Thoracic aorta (tissue), 2 donors: Measurements from ENCODE around the gene SLC29A2. TPM values are rescaled to one million over a fixed set of nuclear protein-coding genes. Genes with fewer than 3 reads are reported as not detected.

Experiments used
- ATAC-seq: fragments of 150-250 bp; one replicate; pipeline ENCODE4 v1.8.0; 2017; ENCODE audit warnings: low read depth; ENCODE audit not compliant: insufficient number of reproducible peaks, low FRiP score
- DNase-seq: peaks from one replicate; pipeline ENCODE4 v3.0.0-alpha.2; 2020; ENCODE audit warnings: low spot score
- H3K27ac ChIP-seq, 2 donors: fragments of 200-600 bp; sonication (generic); 1 replicate in 1 of 2; 2 replicates in 1 of 2; pipeline ENCODE4 v1.5.1; 2016; ENCODE audit warnings: mild to moderate bottlenecking in 2 of 2, moderate library complexity in 2 of 2
- H3K27me3 ChIP-seq: fragments of 200-600 bp; sonication (generic); replicated peaks from 2 replicates; pipeline ENCODE4 v1.6.0; 2016; ENCODE audit warnings: mild to moderate bottlenecking; ENCODE audit not compliant: insufficient read depth
- H3K36me3 ChIP-seq: fragments of 200-600 bp; sonication (generic); one replicate; pipeline ENCODE4 v1.5.1; 2016
- H3K4me1 ChIP-seq, 2 donors: fragments of 200-600 bp; sonication (generic); 1 replicate in 1 of 2; 2 replicates in 1 of 2; pipeline versions ENCODE4 v1.5.1 to v1.6.0; 2016; ENCODE audit warnings: low read depth in 2 of 2, mild to moderate bottlenecking in 1 of 2; ENCODE audit not compliant: control insufficient read depth in 1 of 2
- H3K4me3 ChIP-seq: fragments of 200-600 bp; sonication (generic); 2 replicates; pipeline ENCODE4 v1.5.1; 2016; ENCODE audit warnings: mild to moderate bottlenecking
- H3K9me3 ChIP-seq: fragments of 200-600 bp; sonication (generic); 2 replicates; pipeline ENCODE4 v1.5.1; 2016
- CTCF ChIP-seq: fragments of 200-600 bp; sonication (generic); IDR thresholded peaks from one replicate; pipeline ENCODE4 v1.5.1; 2019; ENCODE audit warnings: antibody characterized with exemption
- total RNA-seq, 2 donors: library from RNA; depleted of rRNA; stranded (reverse); fragments of >200 nt; gene quantifications; one replicate each; pipeline versions ENCODE4 v1.1.0 to v1.2.3, GENCODE V29; 2016

The SLC29A2 gene
- total RNA-seq, 2 donors from 2014 or later, result 2.5 to 3.0 TPM

- Histone ChIP-seq H3K4me3 (no peak overlapping the region), H3K4me1 (peaks cover 0 to 13% of the 10 kb centered on the region in 2 donors), H3K27ac (no peak overlapping the region), H3K27me3 (no peaks in the 10 kb centered on the region), H3K36me3 (no peaks in the 10 kb centered on the region), H3K9me3 (no peaks in the 10 kb centered on the region)
- DNase-seq (no peak), ATAC-seq (no peak)
- TF ChIP-seq CTCF, result no peak
Observed at GRCh38 chr11:66366844-66367477, 4.6 kb downstream of the SLC29A2 start.

DNA sequence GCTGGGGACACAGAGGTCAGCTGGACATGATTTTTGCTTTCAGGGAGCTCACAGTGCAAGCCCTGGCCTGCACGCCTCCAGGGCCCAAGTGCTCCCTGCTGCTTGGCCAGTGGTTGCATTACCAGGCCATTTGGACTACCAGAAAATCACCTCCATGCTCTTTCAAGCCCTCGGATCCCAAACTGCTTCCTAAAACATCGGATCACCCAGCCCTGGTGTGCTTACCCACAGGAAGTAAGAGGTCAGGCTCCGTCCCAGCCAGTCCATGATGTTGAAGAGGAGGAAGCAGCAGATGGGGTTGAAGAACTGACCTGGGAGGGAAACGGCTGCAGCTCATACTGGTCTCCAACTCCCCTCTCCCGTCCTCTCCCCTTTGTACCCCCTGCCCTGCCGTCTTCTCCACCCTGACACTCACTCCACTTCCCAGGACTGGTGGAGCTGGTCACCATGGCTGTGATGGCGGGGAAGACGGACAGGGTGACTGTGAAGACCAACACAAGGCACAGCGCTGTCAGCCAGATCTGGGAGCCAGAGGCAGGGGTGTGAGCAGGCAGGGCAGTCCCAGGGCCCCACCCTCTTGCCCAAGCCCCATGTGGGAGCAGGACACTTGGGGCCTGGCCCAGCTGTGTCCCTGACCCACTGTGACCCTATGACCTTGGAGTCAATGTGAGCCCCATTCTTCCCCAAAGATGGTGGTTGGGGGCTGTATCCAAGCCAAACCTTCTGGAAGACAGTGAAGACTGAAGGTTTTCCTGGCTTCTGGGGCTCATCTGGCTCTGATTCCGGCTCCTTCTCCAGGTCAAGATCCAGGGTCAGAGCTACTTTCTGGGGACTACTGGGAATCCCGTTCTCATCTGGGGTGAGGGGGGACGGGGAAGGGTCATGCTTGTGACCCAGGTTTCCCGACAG lies 5.6 kb downstream of the SLC29A2 start:
- TF ChIP-seq CTCF, result no peak
- H3K36me3 ChIP-seq, result no peaks in the 10 kb centered on the region
- ATAC-seq, result no peak
- H3K27ac ChIP-seq, result no peak overlapping the region
- H3K9me3 ChIP-seq, result no peaks in the 10 kb centered on the region
- no peak overlapping the region for H3K4me3 ChIP-seq
- peaks cover 0 to 3% of the 10 kb centered on the region in 2 donors for H3K4me1 ChIP-seq
- no peaks in the 10 kb centered on the region for H3K27me3 ChIP-seq
- DNase-seq, result no peak

DNA sequence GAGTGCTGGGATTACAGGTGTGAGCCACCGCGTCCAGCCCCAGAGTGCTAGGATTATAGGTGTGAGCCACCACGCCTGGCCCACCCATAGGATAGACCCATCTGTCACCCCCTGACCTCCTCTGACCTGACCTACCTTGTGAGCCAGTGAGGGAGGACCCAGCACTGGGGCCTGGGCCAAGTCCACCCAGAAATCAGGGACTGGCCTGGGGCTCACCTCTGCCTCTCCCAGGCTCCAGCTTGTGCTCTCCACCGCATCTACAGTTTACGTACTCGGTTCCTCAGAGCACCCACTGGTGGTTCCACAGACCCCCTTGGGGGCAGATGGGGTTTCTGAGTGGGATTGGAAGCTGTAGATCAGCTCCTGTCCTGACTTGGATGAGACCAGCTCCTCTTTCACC lies 6.4 kb downstream of the SLC29A2 start:
- H3K27ac ChIP-seq, result no peak overlapping the region
- no peak for ATAC-seq
- H3K4me1 ChIP-seq, result no peaks in the 10 kb centered on the region
- TF ChIP-seq CTCF, result no peak
- no peak for DNase-seq
- no peaks in the 10 kb centered on the region for H3K27me3 ChIP-seq
- no peaks in the 10 kb centered on the region for H3K9me3 ChIP-seq
- no peak overlapping the region for H3K4me3 ChIP-seq
- no peaks in the 10 kb centered on the region for H3K36me3 ChIP-seq

DNA sequence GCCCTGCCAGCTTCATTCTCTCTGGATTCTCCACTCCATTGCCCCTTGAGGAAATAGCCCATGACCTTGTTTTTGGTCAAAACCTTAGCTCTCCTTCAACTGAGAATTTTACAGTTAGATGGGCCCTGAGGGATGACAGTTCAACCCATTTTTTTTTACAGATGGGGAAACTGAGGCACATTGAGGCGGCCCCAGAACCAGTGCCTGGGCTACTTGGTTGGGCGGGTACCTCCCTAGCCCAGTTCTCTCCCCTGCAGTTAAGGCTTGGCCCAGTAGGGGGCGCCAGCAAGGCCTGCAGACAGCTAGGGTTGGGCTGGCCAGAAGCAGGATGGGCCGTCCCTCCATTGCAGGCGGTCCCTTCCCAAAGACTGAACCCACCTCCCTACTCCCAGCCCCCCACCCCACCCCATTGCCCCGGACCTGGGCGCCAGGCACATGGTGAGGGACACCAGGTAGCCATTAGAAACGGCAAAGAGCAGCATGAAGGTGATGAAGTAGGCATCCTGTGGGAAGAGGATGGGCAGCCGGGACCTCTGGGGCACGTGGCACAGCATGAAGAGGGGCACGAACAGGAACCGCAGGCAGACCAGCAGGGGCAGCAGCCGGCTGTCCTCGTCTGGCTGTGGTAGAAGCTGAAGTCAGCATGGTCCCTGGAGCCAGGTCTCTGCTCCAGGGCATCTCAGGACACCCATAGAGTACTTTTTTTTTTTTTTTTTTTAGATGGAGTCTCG lies 7.6 kb downstream of the SLC29A2 start:
- Histone ChIP-seq H3K4me3 (no peak overlapping the region), H3K36me3 (no peaks in the 10 kb centered on the region), H3K4me1 (no peaks in the 10 kb centered on the region), H3K27ac (no peak overlapping the region), H3K27me3 (no peaks in the 10 kb centered on the region), H3K9me3 (no peaks in the 10 kb centered on the region)
- no peak for ATAC-seq
- TF ChIP-seq CTCF, result peak; percentile 38
- no peak for DNase-seq

DNA sequence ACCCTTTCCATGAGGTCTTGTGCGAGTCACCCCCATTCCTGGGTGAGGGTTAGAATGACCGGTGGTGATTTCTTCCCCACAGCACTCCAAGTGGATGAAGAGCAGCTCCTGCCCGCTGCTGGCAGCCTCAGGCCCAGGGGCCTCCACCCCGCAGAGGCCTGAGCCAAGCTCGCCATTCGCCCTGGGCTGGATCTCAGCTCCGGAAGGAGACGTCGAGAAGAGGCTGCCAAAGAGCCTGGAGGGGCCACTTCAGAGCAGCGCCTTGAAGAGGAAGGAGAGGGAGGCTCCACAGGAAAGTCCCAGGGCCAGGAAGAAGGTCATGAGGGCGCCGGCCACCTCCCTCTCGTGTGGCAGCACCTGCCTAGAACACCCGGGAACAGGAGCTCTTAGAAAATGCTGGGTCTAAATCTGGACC lies 8.4 kb downstream of the SLC29A2 start:
- Histone ChIP-seq H3K27ac (no peak overlapping the region), H3K36me3 (no peaks in the 10 kb centered on the region), H3K9me3 (no peaks in the 10 kb centered on the region), H3K27me3 (no peaks in the 10 kb centered on the region), H3K4me1 (no peaks in the 10 kb centered on the region), H3K4me3 (no peak overlapping the region)
- no peak for DNase-seq
- no peak for ATAC-seq
- TF ChIP-seq CTCF, result no peak
